Activated CD4-positive, alpha-beta memory T cell treated with anti-CD3 and anti-CD28 coated beads for 36 hours (primary cell): Measurements from ENCODE around the gene CMTM5. TPM values are rescaled to one million over a fixed set of nuclear protein-coding genes. Genes with fewer than 3 reads are reported as not detected.
"Not testable (repeated sequence)": the region's sequence is repeated elsewhere in the genome, so short reads cannot be mapped to it uniquely, and the experiment has no call there.

Experiments used
- CTCF ChIA-PET: fragments of 350-600 bp; sonication (Branson Sonifier 250); formaldehyde crosslinking; loops from one replicate; lab custom pipeline; 2021; ENCODE audit warnings: antibody characterized with exemption, inconsistent platforms; lab: Charles Lee
- POLR2A ChIA-PET: fragments of 350-600 bp; sonication (Branson Sonifier 250); formaldehyde crosslinking; loops from one replicate; lab custom pipeline; 2021; ENCODE audit warnings: antibody characterized with exemption; lab: Charles Lee
- DNase-seq: peaks from one replicate; pipeline ENCODE4 v3.0.0-alpha.2; 2020
- H3K27ac Mint-ChIP-seq: one replicate; pipeline ENCODE4 v1.8.0; 2021; ENCODE audit warnings: mixed read lengths
- H3K27me3 Mint-ChIP-seq: one replicate; pipeline ENCODE4 v1.8.0; 2021; ENCODE audit warnings: mixed read lengths
- H3K36me3 Mint-ChIP-seq: one replicate; pipeline ENCODE4 v1.8.0; 2021; ENCODE audit warnings: mixed read lengths
- H3K4me1 Mint-ChIP-seq: one replicate; pipeline ENCODE4 v1.8.0; 2021; ENCODE audit warnings: low read depth, mixed read lengths
- H3K4me3 Mint-ChIP-seq: one replicate; pipeline ENCODE4 v1.8.0; 2021; ENCODE audit warnings: mild to moderate bottlenecking, mixed read lengths
- H3K9me3 Mint-ChIP-seq: one replicate; pipeline ENCODE4 v1.8.0; 2021; ENCODE audit warnings: mixed read lengths
- intact Hi-C: fragments of 100-400 bp; cut with micrococcal nuclease; formaldehyde crosslinking; loops from one replicate; pipeline ENCODE4 v1.15.1; 2023
- total RNA-seq, 2 experiments: library from RNA; stranded (reverse); gene quantifications; one replicate each; pipeline ENCODE4 v1.2.3, GENCODE V29; 2021

Gene CMTM5
- total RNA-seq, 2 experiments from 2014 or later: not detected

DNA sequence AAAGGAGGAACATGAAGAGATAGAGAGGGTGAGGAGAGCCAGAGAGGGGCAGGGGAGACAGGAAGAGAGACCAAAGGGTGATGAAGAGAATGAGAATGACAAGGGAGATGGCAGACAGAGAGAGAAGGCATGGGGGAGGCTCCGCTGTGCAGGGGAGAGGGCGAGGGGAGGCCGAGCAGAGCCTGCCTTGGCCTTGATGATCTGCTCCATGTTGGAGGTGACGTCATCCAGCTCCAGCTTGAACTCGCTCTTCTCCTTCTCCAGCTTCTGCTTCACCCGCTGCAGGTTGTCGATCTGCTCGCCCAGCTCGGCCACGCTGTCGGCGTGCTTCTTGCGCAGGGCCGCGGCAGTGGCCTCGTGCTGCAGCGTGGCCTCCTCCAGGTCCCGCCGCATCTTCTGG, 13.0 kb downstream of the CMTM5 start:
- H3K27me3 Mint-ChIP-seq, DNase-seq, intact Hi-C loops, H3K9me3 Mint-ChIP-seq, H3K27ac Mint-ChIP-seq, H3K4me3 Mint-ChIP-seq, H3K36me3 Mint-ChIP-seq, H3K4me1 Mint-ChIP-seq, POLR2A ChIA-PET: not testable (repeated sequence)
- CTCF ChIA-PET: interaction anchor here (1.9 kb wide), 1 partner anchor 10 kb away, joined by 8 read pairs; no protein-coding TSS in a partner anchor

DNA sequence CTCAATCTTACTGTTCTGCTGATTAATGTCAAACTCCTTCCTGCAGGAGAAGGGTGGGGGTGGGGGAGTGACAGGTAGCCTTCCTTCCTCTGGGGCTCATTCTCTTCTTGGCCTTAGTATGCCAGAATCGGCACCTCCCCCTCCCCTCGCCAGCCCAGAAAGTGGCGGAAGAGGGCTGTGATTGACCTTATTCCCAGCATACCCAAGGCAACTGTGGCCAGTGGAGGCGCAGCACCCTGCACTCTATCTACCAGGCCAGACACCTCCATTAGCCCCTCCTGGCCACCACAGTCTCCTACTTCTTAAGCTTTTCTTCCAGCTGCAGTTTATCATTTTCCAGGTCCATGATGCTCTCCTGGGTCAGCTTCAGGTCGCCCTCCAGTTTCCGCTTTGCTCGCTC, 15.8 kb downstream of the CMTM5 start:
- CTCF ChIA-PET: interaction anchor here (0.8 to 2.5 kb wide), 3 partner anchors 12 to 272 kb away, joined by 4 to 11 read pairs (median 7); no protein-coding TSS in a partner anchor
- Mint-ChIP-seq H3K27ac (no peak overlapping the region), H3K36me3 (no peaks in the 10 kb centered on the region), H3K9me3 (no peaks in the 10 kb centered on the region), H3K4me3 (no peak overlapping the region), H3K4me1 (no peaks in the 10 kb centered on the region), H3K27me3 (peaks cover 2% of the 10 kb centered on the region)
- no peak for DNase-seq
- POLR2A ChIA-PET: no interaction called here
- intact Hi-C loops: no loop called here

DNA sequence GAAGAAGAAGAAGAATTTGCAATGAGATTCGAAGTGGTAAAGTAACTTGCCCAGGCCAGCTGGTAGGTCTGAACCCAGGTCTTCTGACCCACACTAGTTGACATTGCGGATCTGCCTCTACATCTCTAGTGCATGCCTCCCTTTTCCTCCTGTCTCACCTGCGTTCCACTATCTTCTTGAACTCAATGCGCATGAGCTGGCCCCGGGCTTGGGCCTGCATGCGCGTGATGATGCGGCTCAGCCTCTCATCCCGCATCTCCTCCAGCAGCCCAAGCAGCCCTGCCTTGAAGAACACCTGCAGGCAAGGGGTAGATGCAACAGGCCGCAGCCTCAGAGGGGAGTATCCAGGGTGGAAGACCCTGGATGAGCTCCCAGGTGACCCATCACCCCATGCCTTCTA, 19.3 kb downstream of the CMTM5 start:
- intact Hi-C loops: no loop called here
- ChIA-PET CTCF (no interaction called here), POLR2A (no interaction called here)
- DNase-seq: no peak
- no peaks in the 10 kb centered on the region for H3K27me3 Mint-ChIP-seq
- no peaks in the 10 kb centered on the region for H3K4me1 Mint-ChIP-seq
- no peak overlapping the region for H3K4me3 Mint-ChIP-seq
- H3K36me3 Mint-ChIP-seq: no peaks in the 10 kb centered on the region
- H3K27ac Mint-ChIP-seq: no peak overlapping the region
- H3K9me3 Mint-ChIP-seq: no peaks in the 10 kb centered on the region

DNA sequence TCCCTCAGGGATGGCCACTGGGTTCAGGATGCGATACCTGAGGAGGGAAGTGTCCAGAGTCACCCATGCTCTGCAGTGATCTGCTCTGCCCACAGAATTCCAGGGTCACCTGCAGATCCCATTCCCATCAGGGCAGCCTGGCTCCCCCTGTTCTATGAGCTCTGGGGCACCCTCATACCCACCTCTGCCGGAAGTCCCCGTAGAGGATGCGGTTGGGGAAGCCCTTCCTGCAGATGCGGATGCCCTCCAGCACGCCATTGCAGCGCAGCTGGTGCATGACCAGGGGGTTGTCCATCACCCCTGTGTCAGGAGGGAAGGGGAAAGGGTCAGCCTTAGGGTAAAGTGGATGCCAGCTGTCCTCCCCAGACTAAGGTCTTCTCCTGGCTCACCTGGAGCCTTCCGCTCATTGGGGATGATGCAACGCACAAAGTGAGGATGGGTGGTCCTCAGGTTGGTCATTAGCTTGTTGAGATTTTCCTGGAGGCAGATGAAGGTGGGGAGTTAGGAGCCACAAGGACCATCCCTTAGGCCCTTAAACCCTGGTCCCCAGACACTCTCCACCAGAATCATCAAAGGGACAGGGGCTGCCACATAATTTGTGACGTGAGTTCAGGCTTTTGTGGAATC, 20.0 kb downstream of the CMTM5 start:
- DNase-seq: no peak
- no peaks in the 10 kb centered on the region for H3K36me3 Mint-ChIP-seq
- H3K4me3 Mint-ChIP-seq: no peak overlapping the region
- intact Hi-C loops: no loop called here
- no peak overlapping the region for H3K27ac Mint-ChIP-seq
- no peaks in the 10 kb centered on the region for H3K4me1 Mint-ChIP-seq
- H3K9me3 Mint-ChIP-seq: no peaks in the 10 kb centered on the region
- ChIA-PET CTCF (no interaction called here), POLR2A (no interaction called here)
- H3K27me3 Mint-ChIP-seq: no peaks in the 10 kb centered on the region

DNA sequence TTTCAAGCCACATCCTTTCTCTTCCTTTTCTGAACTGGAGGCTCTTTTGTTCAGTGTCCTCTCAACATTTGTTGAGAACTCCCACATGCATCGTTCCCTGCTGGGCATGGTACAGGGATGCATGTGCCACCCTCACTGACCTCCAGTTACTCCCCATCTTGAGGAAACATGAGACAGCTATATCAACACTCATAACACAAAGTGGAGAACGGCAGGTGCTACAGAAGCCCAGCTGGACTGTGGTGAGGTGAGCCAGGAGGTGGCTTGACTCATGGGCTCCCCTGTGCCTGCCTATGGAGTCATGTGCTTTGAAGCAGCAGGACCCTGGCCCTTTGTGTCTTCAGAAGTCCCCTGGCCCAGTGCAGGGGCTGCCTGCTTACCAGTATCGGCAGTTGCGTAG, 21.5 kb downstream of the CMTM5 start:
- intact Hi-C loops: no loop called here
- Mint-ChIP-seq H3K9me3 (no peaks in the 10 kb centered on the region), H3K27ac (no peak overlapping the region), H3K27me3 (no peaks in the 10 kb centered on the region), H3K4me1 (no peaks in the 10 kb centered on the region), H3K4me3 (no peak overlapping the region), H3K36me3 (no peaks in the 10 kb centered on the region)
- ChIA-PET POLR2A (no interaction called here), CTCF (no interaction called here)
- no peak for DNase-seq

DNA sequence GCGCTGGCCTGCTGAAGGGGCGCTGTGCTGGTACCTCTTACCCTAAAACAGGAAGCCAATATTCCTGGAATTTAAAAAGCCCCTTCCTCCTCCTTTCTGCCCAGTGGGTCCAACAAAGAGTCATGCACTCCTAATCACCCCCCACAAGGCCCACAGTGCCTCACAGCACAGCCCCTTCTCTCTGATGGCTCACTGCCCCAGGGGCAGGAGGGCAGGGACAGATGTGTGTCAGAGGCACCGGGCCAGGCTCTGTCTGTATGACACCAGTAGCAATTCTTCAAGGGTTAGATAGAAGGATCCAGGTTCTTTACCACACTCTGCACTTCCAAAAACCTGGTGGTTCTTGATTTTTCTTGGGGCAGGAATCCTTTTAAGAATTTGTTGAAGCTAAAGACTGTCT, 22.3 kb downstream of the CMTM5 start:
- DNase-seq: no peak
- intact Hi-C loops: no loop called here

DNA sequence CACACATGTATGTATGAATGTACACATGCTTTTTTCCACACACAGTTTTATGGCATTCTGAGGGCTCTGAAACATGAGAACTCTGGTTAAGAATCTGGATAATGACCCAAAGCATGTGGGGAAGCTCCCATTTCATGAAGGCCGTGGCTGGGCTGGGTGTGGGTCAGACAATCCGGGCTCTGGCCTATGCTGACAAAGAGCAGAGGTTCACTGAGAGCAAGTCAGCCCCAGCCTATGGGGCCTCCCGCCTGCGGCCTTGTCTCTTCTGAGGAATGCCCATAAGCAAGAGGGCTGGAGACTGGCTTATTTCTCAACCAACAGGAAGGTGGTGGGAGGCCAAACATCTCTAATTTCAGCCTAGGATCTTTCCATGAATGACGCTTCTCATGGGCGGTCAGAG, 22.7 kb downstream of the CMTM5 start:
- H3K27ac Mint-ChIP-seq: no peak overlapping the region
- intact Hi-C loops: no loop called here
- CTCF ChIA-PET: no interaction called here

More for the DNA sequence above, 22.3 kb downstream of the CMTM5 start:
- ChIA-PET CTCF (interaction anchor here (0.5 kb wide), 1 partner anchor 68 kb away, joined by 3 read pairs; no protein-coding TSS in a partner anchor), POLR2A (interaction anchor here (0.6 kb wide), 1 partner anchor 46 kb away, joined by 3 read pairs; no protein-coding TSS in a partner anchor)
- H3K27me3 Mint-ChIP-seq: no peaks in the 10 kb centered on the region
- H3K4me3 Mint-ChIP-seq: no peak overlapping the region
- no peaks in the 10 kb centered on the region for H3K4me1 Mint-ChIP-seq
- H3K9me3 Mint-ChIP-seq: no peaks in the 10 kb centered on the region
- H3K36me3 Mint-ChIP-seq: no peaks in the 10 kb centered on the region
- H3K27ac Mint-ChIP-seq: no peak overlapping the region

DNA sequence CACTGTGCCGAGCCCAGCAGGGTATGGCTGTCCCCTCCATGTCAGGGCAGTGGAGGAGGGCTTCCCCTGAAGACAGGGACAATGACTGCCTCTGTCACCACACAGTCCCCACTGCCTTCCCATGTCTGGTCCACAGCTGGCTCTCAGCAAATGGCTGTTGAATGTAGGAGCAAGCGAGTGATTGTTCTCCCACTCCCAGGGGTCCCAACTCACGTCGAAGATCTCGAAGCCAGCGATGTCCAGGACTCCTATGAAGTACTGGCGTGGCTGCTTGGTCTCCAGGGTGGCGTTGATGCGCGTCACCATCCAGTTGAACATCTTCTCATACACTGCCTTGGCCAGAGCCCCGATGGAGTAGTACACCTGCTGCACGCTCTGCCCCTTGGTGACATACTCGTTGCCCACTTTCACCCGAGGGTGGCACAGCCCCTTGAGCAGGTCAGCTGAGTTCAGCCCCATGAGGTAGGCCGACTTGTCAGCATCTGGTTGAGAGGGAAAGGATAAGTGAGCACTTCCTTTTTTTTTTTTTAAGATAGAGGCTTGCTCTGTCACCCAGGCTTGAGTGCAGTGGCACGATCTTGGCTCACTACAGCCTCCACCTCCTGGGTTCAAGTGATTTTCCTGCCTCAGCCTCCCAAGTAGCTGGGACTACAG, 23.8 kb downstream of the CMTM5 start:
- POLR2A ChIA-PET, DNase-seq, H3K4me1 Mint-ChIP-seq, H3K27ac Mint-ChIP-seq, H3K4me3 Mint-ChIP-seq, intact Hi-C loops, H3K36me3 Mint-ChIP-seq, H3K9me3 Mint-ChIP-seq, H3K27me3 Mint-ChIP-seq: not testable (repeated sequence)
- CTCF ChIA-PET: interaction anchor here (0.6 kb wide), 1 partner anchor 15 kb away, joined by 3 read pairs; no protein-coding TSS in a partner anchor

More for the DNA sequence above, 22.7 kb downstream of the CMTM5 start:
- H3K4me3 Mint-ChIP-seq: no peak overlapping the region
- no peaks in the 10 kb centered on the region for H3K27me3 Mint-ChIP-seq
- no peak for DNase-seq
- POLR2A ChIA-PET: interaction anchor here (0.6 kb wide), 1 partner anchor 45 kb away, joined by 3 read pairs; no protein-coding TSS in a partner anchor
- no peaks in the 10 kb centered on the region for H3K9me3 Mint-ChIP-seq
- H3K36me3 Mint-ChIP-seq: no peaks in the 10 kb centered on the region
- no peaks in the 10 kb centered on the region for H3K4me1 Mint-ChIP-seq

DNA sequence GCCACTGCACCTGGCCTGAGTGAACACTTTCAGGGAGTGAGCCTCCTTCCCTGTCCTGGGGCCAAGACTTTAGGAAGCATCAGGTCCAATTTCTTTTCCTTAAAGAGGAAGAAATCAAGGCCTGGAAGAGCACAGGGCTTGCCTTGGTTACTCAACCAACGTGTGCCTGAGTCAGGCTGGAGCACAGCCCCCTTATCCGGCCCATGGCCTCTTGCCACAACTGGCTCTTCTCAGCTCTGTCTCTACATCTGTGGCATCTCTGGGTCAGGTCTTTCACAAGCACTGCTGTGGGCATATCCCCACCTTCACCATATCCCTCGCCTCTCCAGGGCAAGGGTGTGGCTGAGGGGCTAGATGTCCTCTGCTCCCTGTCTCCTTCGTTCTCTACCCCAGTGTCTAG, 24.4 kb downstream of the CMTM5 start:
- intact Hi-C loops: no loop called here
- no peaks in the 10 kb centered on the region for H3K27me3 Mint-ChIP-seq
- POLR2A ChIA-PET: no interaction called here
- H3K9me3 Mint-ChIP-seq: no peaks in the 10 kb centered on the region
- H3K36me3 Mint-ChIP-seq: no peaks in the 10 kb centered on the region
- no peaks in the 10 kb centered on the region for H3K4me1 Mint-ChIP-seq
- DNase-seq: no peak
- CTCF ChIA-PET: no interaction called here
- no peak overlapping the region for H3K4me3 Mint-ChIP-seq
- no peak overlapping the region for H3K27ac Mint-ChIP-seq

DNA sequence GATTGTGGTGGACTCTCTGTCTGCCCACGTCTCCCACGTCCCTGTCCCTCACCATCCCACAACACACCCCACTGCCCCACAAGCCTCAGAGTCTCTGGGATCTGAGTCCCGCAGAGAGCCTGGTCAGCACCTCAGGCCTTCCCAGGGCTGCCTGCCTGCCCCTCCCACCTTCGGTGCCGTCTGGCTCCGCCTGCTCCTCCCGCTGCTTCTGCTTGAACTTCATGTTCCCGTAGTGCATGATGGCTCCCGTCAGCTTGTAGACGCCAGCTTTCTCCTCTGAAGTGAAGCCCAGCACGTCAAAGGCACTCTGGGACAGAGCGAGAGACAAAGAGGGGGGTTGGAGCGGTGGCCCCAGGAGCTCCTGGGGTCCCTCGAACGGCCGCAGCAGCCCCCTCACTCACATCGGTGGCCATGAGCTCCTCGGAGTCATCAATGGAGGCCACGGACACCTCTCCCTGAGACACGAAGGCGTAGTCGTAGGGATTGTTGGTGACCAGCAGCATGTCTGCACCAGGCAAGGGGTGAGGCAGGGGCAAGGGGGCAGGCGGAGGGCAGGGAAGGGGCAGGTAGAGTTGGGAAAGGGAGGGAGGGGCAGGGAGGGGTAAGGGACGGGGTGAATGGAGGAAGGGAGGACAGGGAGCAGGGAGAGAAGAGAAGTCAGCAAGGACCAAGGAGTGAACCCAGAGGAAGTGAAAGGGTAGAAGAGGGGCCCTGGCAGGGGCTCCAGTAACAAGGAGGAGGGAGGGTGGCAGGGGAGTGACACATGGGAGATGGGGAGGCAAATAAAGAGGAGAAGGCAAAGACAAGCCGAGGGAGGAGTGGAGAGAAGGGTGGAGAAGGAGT, 25.7 kb downstream of the CMTM5 start:
- H3K4me1 Mint-ChIP-seq: no peaks in the 10 kb centered on the region
- no peaks in the 10 kb centered on the region for H3K27me3 Mint-ChIP-seq
- intact Hi-C loops: no loop called here
- CTCF ChIA-PET: no interaction called here
- no peaks in the 10 kb centered on the region for H3K36me3 Mint-ChIP-seq
- POLR2A ChIA-PET: no interaction called here
- H3K9me3 Mint-ChIP-seq: no peaks in the 10 kb centered on the region
- no peak overlapping the region for H3K27ac Mint-ChIP-seq
- DNase-seq: no peak
- no peak overlapping the region for H3K4me3 Mint-ChIP-seq

DNA sequence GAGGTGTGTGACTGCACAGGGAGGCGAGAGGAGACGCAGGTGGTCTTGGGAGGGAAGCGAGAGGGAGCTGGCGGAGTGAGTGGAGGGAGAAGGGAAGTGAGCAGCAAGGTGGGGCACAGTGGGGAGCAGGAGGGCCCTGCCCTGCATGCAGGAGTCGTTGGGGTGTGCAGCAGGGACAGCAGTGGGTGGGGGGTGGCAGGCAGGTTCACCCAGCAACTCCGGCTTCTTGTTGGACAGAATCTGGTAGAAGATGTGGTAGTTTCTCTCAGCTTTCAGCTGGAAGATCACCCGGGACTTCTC, 26.2 kb downstream of the CMTM5 start:
- Mint-ChIP-seq H3K27me3 (no peaks in the 10 kb centered on the region), H3K27ac (no peak overlapping the region), H3K4me1 (no peaks in the 10 kb centered on the region), H3K4me3 (no peak overlapping the region), H3K9me3 (no peaks in the 10 kb centered on the region), H3K36me3 (no peaks in the 10 kb centered on the region)
- ChIA-PET POLR2A (no interaction called here), CTCF (no interaction called here)
- intact Hi-C loops: no loop called here
- no peak for DNase-seq

DNA sequence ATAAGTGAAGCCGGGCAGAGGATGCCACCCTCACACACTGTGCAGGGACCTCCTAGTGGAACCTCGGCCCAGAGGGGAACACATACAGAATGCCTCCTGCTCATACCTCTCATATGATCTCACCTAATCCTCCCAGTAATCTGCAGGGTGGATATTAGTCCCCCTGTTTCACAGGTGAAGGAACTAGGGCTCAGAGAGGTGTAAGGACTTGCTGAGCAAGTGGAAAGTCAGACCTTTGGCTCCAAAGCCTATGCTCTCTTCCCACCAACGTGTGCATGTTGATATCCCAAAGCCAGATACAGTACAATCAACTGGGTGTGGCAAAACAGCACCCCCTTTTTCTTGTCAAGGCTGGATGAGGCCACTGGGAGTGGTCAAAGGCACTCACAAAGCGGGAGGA, 27.1 kb downstream of the CMTM5 start:
- H3K4me3 Mint-ChIP-seq: no peak overlapping the region
- H3K9me3 Mint-ChIP-seq: no peaks in the 10 kb centered on the region
- no peak for DNase-seq
- no peaks in the 10 kb centered on the region for H3K4me1 Mint-ChIP-seq
- H3K27ac Mint-ChIP-seq: no peak overlapping the region
- ChIA-PET CTCF (no interaction called here), POLR2A (no interaction called here)
- H3K36me3 Mint-ChIP-seq: no peaks in the 10 kb centered on the region
- H3K27me3 Mint-ChIP-seq: no peaks in the 10 kb centered on the region
- intact Hi-C loops: no loop called here
